DOHH2 (cell line): ENCODE data around the gene FILIP1.

ENCODE experiments used
- EZH2phosphoT487 ChIP-seq: fragments of 200-600 bp; sonication (generic); IDR thresholded peaks from 2 replicates; pipeline ENCODE4 v1.6.1; 2017; ENCODE audit warnings: borderline replicate concordance, mild to moderate bottlenecking, antibody characterized with exemption, low read length, moderate library complexity, mixed read lengths
- TF ChIP-seq, protein P1 (sequence below): fragments of 200-600 bp; sonication (generic); IDR thresholded peaks from one replicate; pipeline ENCODE4 v1.5.1; 2014; ENCODE audit warnings: antibody characterized with exemption, mild to moderate bottlenecking, low read depth, low read length; ENCODE audit not compliant: poor library complexity, severe bottlenecking

DNA sequence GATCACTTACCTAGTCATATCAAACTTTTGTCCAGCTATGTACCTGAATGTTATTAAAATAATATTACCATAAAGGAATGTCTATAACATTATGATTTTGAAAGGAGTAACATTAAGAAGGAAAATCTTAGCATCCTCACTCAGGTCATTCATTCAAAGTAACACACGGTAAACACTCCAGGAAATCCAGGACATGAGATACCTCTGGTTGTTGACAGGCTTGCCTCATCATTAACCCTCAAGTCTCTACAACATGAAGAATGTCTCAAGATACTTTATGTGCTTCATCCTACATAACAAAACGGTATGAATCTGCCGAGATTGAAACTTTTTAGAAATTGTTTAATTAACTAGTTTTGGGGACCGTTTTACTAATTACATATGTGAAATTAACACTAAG, 690 bp upstream of the FILIP1 start:
- TF ChIP-seq EZH2phosphoT487: no peak
- TF ChIP-seq, protein P1, sequence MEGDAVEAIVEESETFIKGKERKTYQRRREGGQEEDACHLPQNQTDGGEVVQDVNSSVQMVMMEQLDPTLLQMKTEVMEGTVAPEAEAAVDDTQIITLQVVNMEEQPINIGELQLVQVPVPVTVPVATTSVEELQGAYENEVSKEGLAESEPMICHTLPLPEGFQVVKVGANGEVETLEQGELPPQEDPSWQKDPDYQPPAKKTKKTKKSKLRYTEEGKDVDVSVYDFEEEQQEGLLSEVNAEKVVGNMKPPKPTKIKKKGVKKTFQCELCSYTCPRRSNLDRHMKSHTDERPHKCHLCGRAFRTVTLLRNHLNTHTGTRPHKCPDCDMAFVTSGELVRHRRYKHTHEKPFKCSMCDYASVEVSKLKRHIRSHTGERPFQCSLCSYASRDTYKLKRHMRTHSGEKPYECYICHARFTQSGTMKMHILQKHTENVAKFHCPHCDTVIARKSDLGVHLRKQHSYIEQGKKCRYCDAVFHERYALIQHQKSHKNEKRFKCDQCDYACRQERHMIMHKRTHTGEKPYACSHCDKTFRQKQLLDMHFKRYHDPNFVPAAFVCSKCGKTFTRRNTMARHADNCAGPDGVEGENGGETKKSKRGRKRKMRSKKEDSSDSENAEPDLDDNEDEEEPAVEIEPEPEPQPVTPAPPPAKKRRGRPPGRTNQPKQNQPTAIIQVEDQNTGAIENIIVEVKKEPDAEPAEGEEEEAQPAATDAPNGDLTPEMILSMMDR: no peak
